ENCODE data around the gene CEP55. TPM values are rescaled to one million over a fixed set of nuclear protein-coding genes. Genes with fewer than 3 reads are reported as not detected.

The CEP55 gene
- total and polyA plus RNA-seq, 2 of the 8 experiments (the other 6 are each of a cell fraction or from before 2014, with no cell fraction given), result 7.0 to 19.6 TPM

GRCh38 chr10:93535293-93535692 lies 38.9 kb downstream of the CEP55 start (continued):
- TF ChIP-seq CHD7 (IDR thresholded peaks at IDR 0.05; ENCODE audit: insufficient replicate concordance, low read length), result no peak
- TF ChIP-seq CEBPB (IDR thresholded peaks at IDR 0.05; ENCODE audit: low read depth, low read length), result no peak
- no peak for TF ChIP-seq KDM1A (IDR thresholded peaks at IDR 0.05; ENCODE audit: borderline replicate concordance, low read length)
- peak; percentile 18 to 36; a peak in 3 of 4 replicates for TF ChIP-seq RAD21 (IDR thresholded peaks at IDR 0.05 in 1 of 2, conservative IDR thresholded peaks at IDR 0.05 in 1 of 2; ENCODE audit: low read depth in 2 of 2, low read length in 2 of 2)
- no peak for TF ChIP-seq RFX5 (IDR thresholded peaks at IDR 0.05; ENCODE audit: borderline replicate concordance, low read depth, low read length)

All from H1 (cell line).